Esophagus squamous epithelium (tissue), 5 donors: Measurements from ENCODE around the gene TPCN2. TPM values are rescaled to one million over a fixed set of nuclear protein-coding genes. Genes with fewer than 3 reads are reported as not detected.

Experiments
- DNase-seq: peaks from one replicate; lab custom pipeline; 2025; lab: John Stamatoyannopoulos, UW
- H3K27ac ChIP-seq, 4 donors: fragments of 200-600 bp; sonication (generic); one replicate each; pipeline ENCODE4 v1.5.1; 2016 to 2019; ENCODE audit warnings: mild to moderate bottlenecking in 1 of 4
- H3K27me3 ChIP-seq, 4 donors: fragments of 200-600 bp; sonication (generic); 1 replicate in 3 of 4; 2 replicates in 1 of 4; pipeline versions ENCODE4 v1.5.1 to v1.6.0; 2017 to 2021; ENCODE audit warnings: antibody characterized with exemption in 1 of 4
- H3K36me3 ChIP-seq, 3 donors: fragments of 200-600 bp; sonication (generic); one replicate each; pipeline ENCODE4 v1.5.1; 2016 to 2019
- H3K4me1 ChIP-seq, 3 donors: fragments of 200-600 bp; sonication (generic); one replicate each; pipeline ENCODE4 v1.5.1; 2017 to 2019
- H3K4me3 ChIP-seq, 4 donors: fragments of 200-600 bp; sonication (generic); 1 replicate in 3 of 4; 2 replicates in 1 of 4; pipeline ENCODE4 v1.5.1; 2016 to 2019; ENCODE audit warnings: mild to moderate bottlenecking in 2 of 4, moderate library complexity in 1 of 4
- H3K9me3 ChIP-seq, 3 donors: fragments of 200-600 bp; sonication (generic); one replicate each; pipeline ENCODE4 v1.5.1; 2016 to 2019
- POLR2A ChIP-seq, 4 donors: fragments of 450-650 bp; IDR thresholded peaks; one replicate each; pipeline ENCODE4 v1.6.1; 2017; ENCODE audit warnings: antibody characterized with exemption in 4 of 4, mild to moderate bottlenecking in 4 of 4, moderate library complexity in 3 of 4
- WGBS, 2 donors: methylation state at CpG; one replicate each; pipeline ENCODE4 v1.1.5; 2018; 5-methylcytosine and 5-hydroxymethylcytosine counted together
- intact Hi-C: fragments of 100-400 bp; cut with DNase I; formaldehyde crosslinking; loops from one replicate; pipeline ENCODE4 v1.15.0; 2022
- total RNA-seq, 4 donors: library from RNA; depleted of rRNA; stranded (reverse); fragments of >200 nt; gene quantifications; one replicate each; pipeline ENCODE4 v1.1.0, GENCODE V29; 2016
- TF ChIP-seq, protein P1 (sequence below), 6 experiments: fragments of 450-650 bp in 4 of 6; fragments of 200-600 bp in 2 of 6; sonication (generic) in 2 of 6; IDR thresholded peaks; one replicate each; pipeline ENCODE4 v1.5.1; 2016 to 2019; ENCODE audit warnings: antibody characterized with exemption in 6 of 6, mild to moderate bottlenecking in 4 of 6, moderate library complexity in 4 of 6
- donor health status: DM: yes; HTN: yes; CAD: no.

The TPCN2 gene
- total RNA-seq, 4 donors from 2014 or later, result 7.9 to 12.0 (median 9.1) TPM

DNA sequence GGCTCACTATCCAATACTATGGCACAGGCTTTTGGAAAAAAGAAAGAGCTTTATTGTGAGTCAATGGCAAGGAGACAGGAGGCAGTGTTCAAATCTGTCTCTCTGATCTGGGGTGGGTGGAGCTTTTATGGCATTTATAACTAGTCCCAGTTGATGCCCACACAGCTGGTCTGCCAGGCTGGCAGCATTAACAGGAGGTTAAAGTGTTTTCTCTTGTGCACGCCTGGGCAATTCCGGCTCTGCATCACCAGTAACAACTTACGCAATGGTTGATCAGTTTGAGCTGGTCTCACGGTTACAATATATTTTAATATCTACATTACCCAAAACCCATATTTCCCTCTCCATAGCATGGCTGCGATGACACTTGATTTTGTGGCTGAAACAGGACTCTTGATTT, 91.9 kb downstream of the TPCN2 start:
- no peak for TF ChIP-seq POLR2A (IDR thresholded peaks at IDR 0.05)
- TF ChIP-seq, protein P1, sequence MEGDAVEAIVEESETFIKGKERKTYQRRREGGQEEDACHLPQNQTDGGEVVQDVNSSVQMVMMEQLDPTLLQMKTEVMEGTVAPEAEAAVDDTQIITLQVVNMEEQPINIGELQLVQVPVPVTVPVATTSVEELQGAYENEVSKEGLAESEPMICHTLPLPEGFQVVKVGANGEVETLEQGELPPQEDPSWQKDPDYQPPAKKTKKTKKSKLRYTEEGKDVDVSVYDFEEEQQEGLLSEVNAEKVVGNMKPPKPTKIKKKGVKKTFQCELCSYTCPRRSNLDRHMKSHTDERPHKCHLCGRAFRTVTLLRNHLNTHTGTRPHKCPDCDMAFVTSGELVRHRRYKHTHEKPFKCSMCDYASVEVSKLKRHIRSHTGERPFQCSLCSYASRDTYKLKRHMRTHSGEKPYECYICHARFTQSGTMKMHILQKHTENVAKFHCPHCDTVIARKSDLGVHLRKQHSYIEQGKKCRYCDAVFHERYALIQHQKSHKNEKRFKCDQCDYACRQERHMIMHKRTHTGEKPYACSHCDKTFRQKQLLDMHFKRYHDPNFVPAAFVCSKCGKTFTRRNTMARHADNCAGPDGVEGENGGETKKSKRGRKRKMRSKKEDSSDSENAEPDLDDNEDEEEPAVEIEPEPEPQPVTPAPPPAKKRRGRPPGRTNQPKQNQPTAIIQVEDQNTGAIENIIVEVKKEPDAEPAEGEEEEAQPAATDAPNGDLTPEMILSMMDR (IDR thresholded peaks at IDR 0.05), result no peak
- Histone ChIP-seq H3K27me3 (no peaks in the 10 kb centered on the region), H3K9me3 (peaks cover 0 to 3% (median 3%) of the 10 kb centered on the region in 3 donors), H3K27ac (peak overlapping the region in 2 of 4 donors; percentile 25 to 36), H3K4me3 (no peak overlapping the region), H3K36me3 (peaks cover 0 to 5% (median 0%) of the 10 kb centered on the region in 3 donors), H3K4me1 (peaks cover 13 to 47% (median 20%) of the 10 kb centered on the region in 3 donors)
- 60 to 64% methylated on average over 5 of the region's 5 CpGs for WGBS, 2 donors
- intact Hi-C loops, result no loop called here
- DNase-seq, result no peak

DNA sequence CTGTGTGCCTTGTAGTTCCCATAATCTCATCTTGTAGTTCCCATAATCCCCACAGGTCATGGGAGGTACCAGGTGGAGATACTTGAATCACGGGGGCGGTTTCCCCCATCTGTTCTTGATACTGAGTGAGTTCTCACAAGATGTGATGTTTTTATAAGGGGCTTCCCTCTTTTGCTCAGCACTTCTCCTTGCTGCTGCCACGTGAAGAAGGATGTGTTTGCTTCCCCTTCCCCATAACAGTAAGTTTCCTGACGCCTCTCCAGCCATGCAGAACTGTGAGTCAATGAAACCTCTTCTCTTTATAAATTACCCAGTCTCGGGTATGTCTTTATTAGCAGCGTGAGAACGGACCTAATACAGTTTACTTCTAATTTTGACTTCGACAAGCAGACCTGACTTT, 93.0 kb downstream of the TPCN2 start:
- TF ChIP-seq, protein P1 (IDR thresholded peaks at IDR 0.05), result peak in 1 of 6 experiments; percentile 16
- no peak for TF ChIP-seq POLR2A (IDR thresholded peaks at IDR 0.05)
- WGBS, 2 donors, result 58 to 63% methylated on average over 8 of the region's 8 CpGs
- DNase-seq, result no peak
- Histone ChIP-seq H3K9me3 (peaks cover 0 to 14% (median 9%) of the 10 kb centered on the region in 3 donors), H3K27me3 (no peaks in the 10 kb centered on the region), H3K4me3 (no peak overlapping the region), H3K36me3 (peaks cover 0 to 5% (median 0%) of the 10 kb centered on the region in 3 donors), H3K27ac (no peak overlapping the region), H3K4me1 (peaks cover 13 to 46% (median 20%) of the 10 kb centered on the region in 3 donors)
- intact Hi-C loops, result no loop called here

DNA sequence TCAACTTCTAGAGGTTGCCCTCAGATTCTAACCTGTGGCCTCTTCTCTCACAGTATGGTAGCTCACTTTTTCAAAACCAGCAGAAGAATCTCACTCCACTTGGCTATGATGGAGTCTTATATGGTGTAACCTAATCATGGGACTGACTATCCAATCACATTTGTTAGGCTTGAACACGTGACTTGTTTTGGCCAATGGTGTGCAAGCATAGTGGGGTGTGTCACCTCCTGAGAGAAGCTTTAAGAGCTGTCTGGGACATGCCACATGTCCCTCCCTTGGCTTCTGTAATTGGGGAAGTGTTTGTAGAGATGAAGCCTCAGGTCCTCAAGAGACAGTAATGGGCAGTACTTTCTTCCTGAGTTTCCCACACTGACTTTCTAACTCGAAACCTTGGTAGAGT, 94.2 kb downstream of the TPCN2 start:
- H3K27ac ChIP-seq, result no peak overlapping the region
- H3K27me3 ChIP-seq, result no peaks in the 10 kb centered on the region
- 86 to 92% methylated on average over 2 of the region's 2 CpGs for WGBS, 2 donors
- H3K4me3 ChIP-seq, result no peak overlapping the region
- H3K9me3 ChIP-seq, result peaks cover 0 to 23% (median 9%) of the 10 kb centered on the region in 3 donors
- intact Hi-C loops, result no loop called here
- peaks cover 13 to 34% (median 20%) of the 10 kb centered on the region in 3 donors for H3K4me1 ChIP-seq
- DNase-seq, result no peak
- TF ChIP-seq, protein P1 (IDR thresholded peaks at IDR 0.05), result no peak
- TF ChIP-seq POLR2A (IDR thresholded peaks at IDR 0.05), result no peak
- peaks cover 0 to 5% (median 0%) of the 10 kb centered on the region in 3 donors for H3K36me3 ChIP-seq

DNA sequence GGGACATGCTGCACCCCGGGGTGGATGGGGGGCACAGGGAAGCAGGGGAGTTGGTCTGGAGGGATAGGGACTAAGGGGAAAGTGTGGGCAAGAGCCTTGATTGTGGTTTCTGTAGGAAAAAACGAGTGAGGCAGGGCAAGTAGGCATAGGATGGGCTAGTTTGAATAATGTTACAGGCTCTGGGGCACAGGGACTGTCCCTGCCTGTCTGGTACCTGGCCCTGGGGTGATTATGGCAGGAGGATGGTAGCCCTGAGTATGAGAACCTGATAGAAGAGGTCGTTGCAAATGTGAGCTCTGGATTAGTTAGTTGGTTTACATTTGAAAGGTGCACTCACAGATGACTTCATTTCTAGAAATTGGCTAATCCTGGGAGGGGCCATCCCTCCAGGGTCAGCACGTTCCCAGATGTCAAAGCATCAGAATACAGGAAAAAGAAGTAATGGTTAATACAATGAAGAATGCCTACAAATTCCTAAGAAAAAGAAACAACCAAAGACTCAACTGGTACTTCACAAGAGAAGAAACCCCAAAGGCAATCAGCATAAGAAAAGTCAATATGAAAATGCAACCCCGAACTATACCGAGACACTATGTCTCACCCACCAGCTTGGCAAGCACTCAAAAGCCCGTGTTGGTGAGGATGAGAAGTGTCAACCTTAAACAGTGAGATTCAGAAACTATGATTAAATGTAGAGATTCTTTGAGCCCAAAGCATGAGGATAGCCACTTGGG, 95.8 kb downstream of the TPCN2 start:
- Histone ChIP-seq H3K27ac (peak overlapping the region in 2 of 4 donors; percentile 10 to 26), H3K4me3 (no peak overlapping the region), H3K36me3 (peaks cover 0 to 5% (median 0%) of the 10 kb centered on the region in 3 donors), H3K4me1 (peaks cover 13 to 33% (median 20%) of the 10 kb centered on the region in 3 donors), H3K27me3 (no peaks in the 10 kb centered on the region), H3K9me3 (peaks cover 0 to 26% (median 9%) of the 10 kb centered on the region in 3 donors)
- DNase-seq, result no peak
- WGBS, 2 donors, result 26 to 41% methylated on average over 7 of the region's 7 CpGs
- intact Hi-C loops, result no loop called here
- no peak for TF ChIP-seq POLR2A (IDR thresholded peaks at IDR 0.05)
- TF ChIP-seq, protein P1 (IDR thresholded peaks at IDR 0.05), result no peak

DNA sequence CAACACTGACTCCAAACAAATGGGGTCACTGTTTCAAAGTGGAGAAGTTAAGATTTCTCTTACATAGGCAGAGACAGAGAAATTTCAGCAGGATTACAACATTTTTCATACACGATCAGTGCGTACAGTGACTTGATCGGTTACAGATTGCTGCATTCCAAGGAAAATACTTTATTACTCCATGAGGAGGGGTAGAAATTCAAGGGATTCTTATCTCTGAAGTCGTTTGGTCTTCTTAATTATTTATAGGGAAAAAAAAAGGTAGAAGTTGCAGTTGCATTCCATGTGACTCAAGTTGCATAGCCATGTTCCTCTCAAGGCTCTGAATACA, 96.3 kb downstream of the TPCN2 start:
- Histone ChIP-seq H3K4me3 (no peak overlapping the region), H3K36me3 (peaks cover 0 to 5% (median 0%) of the 10 kb centered on the region in 3 donors), H3K27ac (peak overlapping the region in 2 of 4 donors; percentile 10 to 12), H3K9me3 (peaks cover 0 to 29% (median 9%) of the 10 kb centered on the region in 3 donors), H3K27me3 (no peaks in the 10 kb centered on the region), H3K4me1 (peaks cover 13 to 33% (median 20%) of the 10 kb centered on the region in 3 donors)
- TF ChIP-seq POLR2A (IDR thresholded peaks at IDR 0.05), result no peak
- TF ChIP-seq, protein P1 (IDR thresholded peaks at IDR 0.05), result no peak
- intact Hi-C loops, result no loop called here
- WGBS, 2 donors, result 73 to 81% methylated on average over 4 of the region's 4 CpGs
- DNase-seq, result no peak
